Tibial nerve (tissue), 4 donors: Measurements from ENCODE around the gene TMTC1. TPM values are rescaled to one million over a fixed set of nuclear protein-coding genes. Genes with fewer than 3 reads are reported as not detected.

Experiments used
- DNase-seq, 2 donors: peaks; one replicate each; pipeline ENCODE4 v3.0.0-alpha.2; 2019; ENCODE audit warnings: low spot score in 2 of 2
- H3K27ac ChIP-seq, 4 donors: fragments of 200-600 bp; sonication (generic) in 3 of 4; one replicate each; pipeline ENCODE4 v1.5.1; 2017 to 2019; ENCODE audit warnings: mild to moderate bottlenecking in 1 of 4
- H3K27me3 ChIP-seq, 2 donors: fragments of 200-600 bp; sonication (generic) in 1 of 2; one replicate each; pipeline versions ENCODE4 v1.5.1 to v1.6.0; 2017 to 2019
- H3K36me3 ChIP-seq, 3 donors: fragments of 200-600 bp; sonication (generic); one replicate each; pipeline ENCODE4 v1.5.1; 2018 to 2019
- H3K4me1 ChIP-seq, 4 donors: fragments of 200-600 bp; sonication (generic) in 3 of 4; one replicate each; pipeline ENCODE4 v1.5.1; 2017 to 2019
- H3K4me3 ChIP-seq, 4 donors: fragments of 200-600 bp; sonication (generic) in 3 of 4; one replicate each; pipeline ENCODE4 v1.5.1; 2017 to 2019; ENCODE audit warnings: mild to moderate bottlenecking in 1 of 4, moderate library complexity in 1 of 4
- H3K9me3 ChIP-seq, 4 donors: fragments of 200-600 bp; sonication (generic) in 3 of 4; one replicate each; pipeline ENCODE4 v1.5.1; 2017 to 2019
- EP300 ChIP-seq, 2 donors: sonication (generic); formaldehyde crosslinking; IDR thresholded peaks; one replicate each; pipeline ENCODE4 v1.6.1; 2017; ENCODE audit warnings: antibody characterized with exemption in 2 of 2, mild to moderate bottlenecking in 1 of 2
- POLR2A ChIP-seq, 2 donors: fragments of 450-650 bp; IDR thresholded peaks; one replicate each; pipeline ENCODE4 v1.6.1; 2017; ENCODE audit warnings: antibody characterized with exemption in 2 of 2, mild to moderate bottlenecking in 2 of 2, moderate library complexity in 2 of 2
- WGBS, 2 donors: methylation state at CpG; one replicate each; pipeline ENCODE4 v1.1.5; 2018; 5-methylcytosine and 5-hydroxymethylcytosine counted together
- total RNA-seq, 4 donors: library from RNA; depleted of rRNA; stranded (reverse); fragments of >200 nt; gene quantifications; one replicate each; pipeline ENCODE4 v1.1.0, GENCODE V29; 2016
- TF ChIP-seq, protein P1 (sequence below), 5 experiments: fragments of 200-600 bp in 3 of 5; fragments of 450-650 bp in 2 of 5; sonication (generic) in 3 of 5; IDR thresholded peaks; one replicate each; pipeline ENCODE4 v1.5.1; 2016 to 2019; ENCODE audit warnings: antibody characterized with exemption in 5 of 5, mild to moderate bottlenecking in 3 of 5, moderate library complexity in 2 of 5

Gene TMTC1
- total RNA-seq, 4 donors from 2014 or later = 111 to 207 (median 144) TPM

DNA sequence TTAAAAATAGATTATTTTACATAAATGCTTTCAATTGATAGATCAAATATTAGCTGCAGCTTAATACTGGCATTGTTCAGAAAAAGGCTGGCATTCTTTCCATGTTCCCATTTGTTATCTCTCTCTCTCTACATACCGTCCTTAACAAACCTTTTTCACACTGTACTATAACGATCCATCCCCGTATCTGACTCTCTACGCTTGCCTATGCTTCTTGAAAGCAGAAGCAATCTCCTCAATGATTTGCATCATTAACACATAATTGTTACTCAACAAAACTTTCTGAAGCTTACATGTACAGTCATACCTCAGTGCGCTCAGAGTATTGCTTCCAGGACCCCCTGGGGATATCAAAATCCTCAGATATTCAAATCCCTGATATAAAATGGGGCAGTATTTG is 89.7 kb downstream of the TMTC1 start:
- Histone ChIP-seq H3K4me1 (no peaks in the 10 kb centered on the region), H3K27ac (no peak overlapping the region), H3K9me3 (no peaks in the 10 kb centered on the region), H3K27me3 (no peaks in the 10 kb centered on the region), H3K36me3 (no peaks in the 10 kb centered on the region), H3K4me3 (no peak overlapping the region)
- DNase-seq = no peak
- 88% methylated on average over 5 of the region's 5 CpGs for WGBS, 2 donors
- TF ChIP-seq POLR2A (IDR thresholded peaks at IDR 0.05) (no peak), EP300 (IDR thresholded peaks at IDR 0.05) (no peak)
- TF ChIP-seq, protein P1, sequence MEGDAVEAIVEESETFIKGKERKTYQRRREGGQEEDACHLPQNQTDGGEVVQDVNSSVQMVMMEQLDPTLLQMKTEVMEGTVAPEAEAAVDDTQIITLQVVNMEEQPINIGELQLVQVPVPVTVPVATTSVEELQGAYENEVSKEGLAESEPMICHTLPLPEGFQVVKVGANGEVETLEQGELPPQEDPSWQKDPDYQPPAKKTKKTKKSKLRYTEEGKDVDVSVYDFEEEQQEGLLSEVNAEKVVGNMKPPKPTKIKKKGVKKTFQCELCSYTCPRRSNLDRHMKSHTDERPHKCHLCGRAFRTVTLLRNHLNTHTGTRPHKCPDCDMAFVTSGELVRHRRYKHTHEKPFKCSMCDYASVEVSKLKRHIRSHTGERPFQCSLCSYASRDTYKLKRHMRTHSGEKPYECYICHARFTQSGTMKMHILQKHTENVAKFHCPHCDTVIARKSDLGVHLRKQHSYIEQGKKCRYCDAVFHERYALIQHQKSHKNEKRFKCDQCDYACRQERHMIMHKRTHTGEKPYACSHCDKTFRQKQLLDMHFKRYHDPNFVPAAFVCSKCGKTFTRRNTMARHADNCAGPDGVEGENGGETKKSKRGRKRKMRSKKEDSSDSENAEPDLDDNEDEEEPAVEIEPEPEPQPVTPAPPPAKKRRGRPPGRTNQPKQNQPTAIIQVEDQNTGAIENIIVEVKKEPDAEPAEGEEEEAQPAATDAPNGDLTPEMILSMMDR (IDR thresholded peaks at IDR 0.05) = no peak

DNA sequence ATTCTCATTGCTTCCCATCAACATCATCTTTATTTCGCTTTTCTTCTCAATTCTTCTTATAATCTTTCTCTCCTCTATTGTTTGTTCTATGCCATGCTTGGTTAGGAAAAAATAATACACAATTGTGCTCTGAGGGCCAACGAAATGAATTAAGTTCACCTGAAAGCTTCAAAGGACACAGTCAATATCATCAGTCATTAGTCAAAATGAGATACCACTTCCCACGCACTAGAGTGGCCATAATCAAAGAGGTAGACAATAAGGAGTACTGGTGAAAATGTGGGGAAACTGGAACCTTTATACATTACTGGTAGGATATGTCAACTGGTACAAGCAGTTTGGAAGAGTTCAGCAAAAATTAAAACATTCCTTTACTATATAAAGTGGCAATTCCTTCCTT is 91.5 kb downstream of the TMTC1 start:
- no peaks in the 10 kb centered on the region for H3K36me3 ChIP-seq
- no peak for DNase-seq
- H3K27ac ChIP-seq = no peak overlapping the region
- no peak overlapping the region for H3K4me3 ChIP-seq
- WGBS, 2 donors = 82 to 87% methylated on average over 3 of the region's 3 CpGs
- no peaks in the 10 kb centered on the region for H3K9me3 ChIP-seq
- no peaks in the 10 kb centered on the region for H3K27me3 ChIP-seq
- TF ChIP-seq EP300 (IDR thresholded peaks at IDR 0.05) = no peak
- no peak for TF ChIP-seq POLR2A (IDR thresholded peaks at IDR 0.05)
- TF ChIP-seq, protein P1 (IDR thresholded peaks at IDR 0.05) = no peak
- no peaks in the 10 kb centered on the region for H3K4me1 ChIP-seq

DNA sequence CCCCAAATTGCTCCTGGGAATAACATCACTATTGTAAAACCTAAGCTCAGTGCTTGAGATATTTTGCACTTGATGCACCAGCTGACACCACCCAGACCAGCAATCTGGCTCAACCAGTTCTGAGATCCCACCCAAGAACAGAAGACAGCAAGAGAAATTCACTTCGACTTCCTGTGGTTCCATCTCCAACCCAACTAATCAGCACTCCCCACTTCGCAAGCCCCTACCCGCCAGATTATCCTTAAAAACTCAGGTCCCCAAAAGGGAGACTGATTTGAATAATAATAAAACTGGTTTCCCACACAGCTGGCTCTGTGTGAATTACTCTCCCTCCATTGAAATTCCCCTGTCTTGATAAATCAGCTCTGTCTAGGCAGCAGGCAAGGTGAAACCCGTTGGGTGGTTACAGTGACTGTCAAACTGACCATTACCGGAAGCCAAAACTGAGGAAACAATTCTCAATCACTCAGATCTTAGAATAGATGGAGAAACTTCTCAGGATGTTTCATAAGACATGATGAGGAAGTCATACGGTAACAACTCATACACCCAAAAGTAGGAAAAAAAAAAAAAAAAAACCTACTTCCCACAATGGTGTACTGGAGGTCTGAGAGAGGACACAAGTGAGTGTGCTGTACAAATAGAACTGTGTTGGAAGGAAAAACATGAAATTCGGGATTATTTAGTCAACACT is 92.4 kb downstream of the TMTC1 start:
- Histone ChIP-seq H3K36me3 (no peaks in the 10 kb centered on the region), H3K9me3 (no peaks in the 10 kb centered on the region), H3K27me3 (no peaks in the 10 kb centered on the region), H3K27ac (no peak overlapping the region), H3K4me3 (no peak overlapping the region), H3K4me1 (no peaks in the 10 kb centered on the region)
- TF ChIP-seq, protein P1 (IDR thresholded peaks at IDR 0.05) = no peak
- no peak for TF ChIP-seq POLR2A (IDR thresholded peaks at IDR 0.05)
- TF ChIP-seq EP300 (IDR thresholded peaks at IDR 0.05) = no peak
- DNase-seq = no peak
- 69 to 74% methylated on average over 7 of the region's 7 CpGs for WGBS, 2 donors

DNA sequence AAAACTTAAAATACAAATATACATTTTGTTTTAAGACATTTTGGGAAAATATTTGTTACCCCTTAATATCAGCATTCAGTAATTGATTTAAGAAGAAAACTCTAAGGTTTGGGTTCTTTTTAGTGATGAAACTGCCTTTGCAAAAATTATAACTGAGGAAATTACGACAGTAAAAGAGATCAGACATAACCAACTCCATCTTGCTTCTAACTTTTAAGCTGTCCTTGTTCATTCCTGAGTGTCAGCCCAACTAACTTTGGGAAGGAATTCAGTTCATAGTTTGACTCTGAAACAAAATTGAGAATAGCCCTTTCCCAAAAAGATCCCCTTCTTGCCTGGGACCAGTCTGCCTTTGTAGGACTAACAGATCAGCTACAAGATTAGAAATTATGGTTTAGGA is 93.0 kb downstream of the TMTC1 start:
- TF ChIP-seq POLR2A (IDR thresholded peaks at IDR 0.05) = no peak
- TF ChIP-seq, protein P1 (IDR thresholded peaks at IDR 0.05) = no peak
- no peak for TF ChIP-seq EP300 (IDR thresholded peaks at IDR 0.05)
- H3K27ac ChIP-seq = no peak overlapping the region
- H3K9me3 ChIP-seq = no peaks in the 10 kb centered on the region
- no peaks in the 10 kb centered on the region for H3K27me3 ChIP-seq
- DNase-seq = no peak
- no peaks in the 10 kb centered on the region for H3K36me3 ChIP-seq
- no peaks in the 10 kb centered on the region for H3K4me1 ChIP-seq
- H3K4me3 ChIP-seq = no peak overlapping the region
- 93 to 96% methylated on average over 1 of the region's 1 CpG for WGBS, 2 donors

DNA sequence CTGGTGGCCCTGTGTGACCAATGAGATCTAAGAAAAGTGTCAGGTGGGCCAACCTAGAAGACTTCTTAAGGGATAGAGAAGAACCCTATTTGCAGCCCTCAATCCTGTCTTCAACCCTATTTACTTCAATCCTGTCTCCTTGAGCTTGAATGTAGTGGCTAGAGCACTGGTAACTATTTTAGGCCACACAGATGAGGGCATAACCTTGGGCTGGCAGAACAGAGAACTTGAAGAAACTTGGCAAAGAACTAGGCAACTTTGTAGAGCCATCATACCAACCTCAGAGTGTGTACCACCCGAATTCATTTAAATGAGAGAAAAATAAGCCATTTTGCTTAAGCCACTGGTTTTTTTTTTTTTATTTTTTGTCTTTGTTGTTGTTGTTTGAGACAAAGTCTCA is 94.8 kb downstream of the TMTC1 start:
- no peak overlapping the region for H3K4me3 ChIP-seq

More for the DNA sequence above, 94.8 kb downstream of the TMTC1 start:
- TF ChIP-seq, protein P1 (IDR thresholded peaks at IDR 0.05) = no peak
- TF ChIP-seq EP300 (IDR thresholded peaks at IDR 0.05) = no peak
- H3K4me1 ChIP-seq = peaks cover 0 to 6% (median 0%) of the 10 kb centered on the region in 4 donors
- whole genome bisulfite sequencing, 2 donors = 63 to 82% methylated on average over 1 of the region's 1 CpG
- H3K27me3 ChIP-seq = no peaks in the 10 kb centered on the region
- no peak overlapping the region for H3K27ac ChIP-seq
- no peak for DNase-seq
- H3K36me3 ChIP-seq = no peaks in the 10 kb centered on the region
- no peaks in the 10 kb centered on the region for H3K9me3 ChIP-seq
